Measurements from ENCODE around the gene HS6ST3. TPM values are rescaled to one million over a fixed set of nuclear protein-coding genes. Genes with fewer than 3 reads are reported as not detected.

HS6ST3 gene
- total RNA-seq, 1 donor = under 0.01 TPM

DNA sequence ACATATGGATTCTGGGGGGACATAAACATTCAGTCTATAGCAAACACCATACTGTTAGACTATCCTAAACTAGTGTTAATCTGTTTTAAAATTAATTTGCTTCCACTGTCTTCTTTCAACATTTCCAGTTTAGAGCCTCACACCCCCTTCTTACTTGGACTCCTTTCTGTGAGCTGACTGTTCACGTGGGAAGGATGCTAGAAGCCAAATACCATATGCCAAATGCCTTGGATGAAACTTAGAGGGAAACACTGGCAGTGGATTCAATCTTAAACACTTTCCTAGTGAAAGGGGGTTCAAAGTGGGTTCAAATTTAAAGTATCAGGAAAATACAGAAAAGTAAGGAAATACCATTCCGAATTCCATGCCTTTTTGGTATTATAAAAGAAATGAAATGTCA is 113.6 kb downstream of the HS6ST3 start:
- Histone ChIP-seq H3K27me3 (ENCODE audit: insufficient read depth, low read length) (no peaks in the 10 kb centered on the region), H3K9me3 (ENCODE audit: low read depth, low read length) (no peaks in the 10 kb centered on the region), H3K4me1 (ENCODE audit: insufficient read depth, low read length) (no peaks in the 10 kb centered on the region), H3K4me3 (ENCODE audit: low read length) (no peak overlapping the region)

DNA sequence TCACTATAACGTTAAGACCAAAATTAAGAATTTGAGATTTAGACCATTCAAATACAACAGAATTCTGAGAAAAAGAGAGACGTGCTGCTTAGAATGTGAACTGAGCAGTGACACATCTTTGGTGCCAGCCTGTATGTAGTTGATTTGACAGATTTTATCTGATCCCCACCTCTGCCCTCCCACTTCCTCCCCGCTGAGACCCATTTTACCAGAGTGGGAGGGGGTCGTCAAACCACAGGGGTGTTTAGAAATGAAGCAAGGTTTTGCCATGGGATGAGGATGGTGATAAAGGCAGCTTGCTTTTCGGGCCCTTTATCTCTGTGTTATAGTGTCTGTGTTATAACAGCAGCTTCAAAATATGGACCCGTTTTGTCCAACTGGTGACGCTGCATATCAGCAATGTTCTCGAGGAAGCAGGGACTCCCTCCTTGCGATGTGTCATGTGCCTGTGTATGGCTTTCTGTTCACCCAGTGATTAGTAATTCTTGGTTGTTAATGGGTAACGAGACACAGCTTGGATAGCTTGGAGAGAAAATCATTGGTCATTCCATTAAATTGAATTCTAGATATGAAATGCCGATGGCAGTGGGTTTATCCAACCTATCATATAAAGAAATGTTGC is 125.0 kb downstream of the HS6ST3 start:
- H3K4me3 ChIP-seq (ENCODE audit: low read length) = no peak overlapping the region
- H3K27me3 ChIP-seq (ENCODE audit: insufficient read depth, low read length) = no peaks in the 10 kb centered on the region
- no peaks in the 10 kb centered on the region for H3K4me1 ChIP-seq (ENCODE audit: insufficient read depth, low read length)
- H3K9me3 ChIP-seq (ENCODE audit: low read depth, low read length) = no peaks in the 10 kb centered on the region

DNA sequence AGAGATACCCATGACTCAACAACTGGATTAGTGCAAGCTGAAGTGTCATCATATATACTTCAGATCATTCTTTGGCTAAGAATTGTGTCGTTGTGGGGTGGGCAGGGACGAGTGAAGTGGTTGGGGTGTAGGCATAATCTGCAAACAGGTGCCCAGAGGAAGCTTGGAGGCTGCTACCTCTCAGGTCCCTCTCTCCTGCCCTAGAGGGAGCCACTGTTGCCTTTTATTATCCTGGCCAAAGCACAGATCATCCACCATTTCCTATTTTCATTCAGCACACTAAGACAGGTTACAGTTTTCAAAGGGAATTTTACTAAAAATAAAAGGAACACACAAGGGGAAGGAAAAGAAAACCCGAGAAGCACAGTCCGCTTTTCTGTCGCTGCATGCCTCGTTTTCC is 126.6 kb downstream of the HS6ST3 start:
- no peak overlapping the region for H3K4me3 ChIP-seq (ENCODE audit: low read length)
- H3K4me1 ChIP-seq (ENCODE audit: insufficient read depth, low read length) = peaks cover 4% of the 10 kb centered on the region
- H3K27me3 ChIP-seq (ENCODE audit: insufficient read depth, low read length) = no peaks in the 10 kb centered on the region
- H3K9me3 ChIP-seq (ENCODE audit: low read depth, low read length) = no peaks in the 10 kb centered on the region

DNA sequence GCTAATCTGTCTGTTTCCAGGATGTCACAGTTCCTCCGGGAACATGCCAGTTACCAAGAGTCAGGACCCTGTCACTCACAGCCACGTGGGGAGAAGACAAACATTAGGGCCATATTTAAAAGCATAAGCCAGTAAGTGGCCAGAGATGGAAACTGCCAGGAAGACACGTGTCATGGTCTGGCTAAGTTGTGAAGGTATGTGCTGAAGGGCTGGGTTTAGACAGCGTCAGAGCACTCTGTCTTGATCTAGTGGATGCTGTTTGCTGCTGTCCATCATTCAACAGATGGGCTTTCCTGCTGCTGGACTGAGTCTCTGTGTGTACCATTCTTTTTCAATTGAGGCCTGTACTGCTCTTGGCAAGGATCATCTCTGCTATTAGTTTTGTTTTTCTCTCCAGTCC is 128.6 kb downstream of the HS6ST3 start:
- Histone ChIP-seq H3K4me3 (ENCODE audit: low read length) (no peak overlapping the region), H3K9me3 (ENCODE audit: low read depth, low read length) (no peaks in the 10 kb centered on the region), H3K27me3 (ENCODE audit: insufficient read depth, low read length) (no peaks in the 10 kb centered on the region), H3K4me1 (ENCODE audit: insufficient read depth, low read length) (peaks cover 5% of the 10 kb centered on the region)

DNA sequence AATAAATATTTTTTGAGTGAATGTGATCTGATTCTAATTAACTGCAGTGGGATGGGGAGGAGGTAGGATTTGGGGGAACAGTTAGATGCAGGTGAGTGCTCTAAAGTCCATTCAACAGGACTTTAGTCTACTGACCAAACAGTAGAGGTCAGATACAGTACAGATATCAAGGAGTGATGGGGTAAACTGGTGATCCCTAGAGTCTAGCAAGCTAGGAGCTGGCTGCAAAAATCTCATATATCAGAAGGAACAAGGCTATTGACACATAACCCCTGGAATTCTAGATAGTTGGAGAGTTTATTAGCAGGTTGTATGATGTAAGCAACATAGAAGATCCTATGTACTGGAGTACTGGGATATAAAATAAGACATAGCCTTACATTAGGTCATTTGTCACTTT is 131.6 kb downstream of the HS6ST3 start:
- H3K9me3 ChIP-seq (ENCODE audit: low read depth, low read length) = no peaks in the 10 kb centered on the region
- H3K27me3 ChIP-seq (ENCODE audit: insufficient read depth, low read length) = no peaks in the 10 kb centered on the region
- no peak overlapping the region for H3K4me3 ChIP-seq (ENCODE audit: low read length)
- H3K4me1 ChIP-seq (ENCODE audit: insufficient read depth, low read length) = peaks cover 5% of the 10 kb centered on the region

DNA sequence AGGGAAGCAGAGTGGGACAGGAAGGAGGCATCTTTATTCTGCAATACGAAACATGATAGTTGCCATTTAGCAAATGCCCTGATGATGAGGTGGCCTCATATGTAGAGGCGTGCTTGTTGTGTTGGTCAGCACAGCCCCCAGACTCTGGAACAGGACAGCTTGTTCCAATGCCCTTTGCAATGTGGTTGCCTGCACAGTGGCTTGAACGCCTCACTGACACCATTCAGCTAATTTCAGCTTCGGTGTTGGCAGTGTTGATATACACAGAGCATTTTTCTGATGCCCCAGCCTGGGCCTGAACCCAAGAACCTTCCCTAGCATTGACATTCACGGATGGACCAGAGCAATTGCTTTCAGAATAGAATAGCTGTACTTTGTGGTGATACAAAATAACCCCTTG is 133.3 kb downstream of the HS6ST3 start:
- H3K4me1 ChIP-seq (ENCODE audit: insufficient read depth, low read length) = peaks cover 5% of the 10 kb centered on the region
- no peaks in the 10 kb centered on the region for H3K9me3 ChIP-seq (ENCODE audit: low read depth, low read length)
- no peaks in the 10 kb centered on the region for H3K27me3 ChIP-seq (ENCODE audit: insufficient read depth, low read length)
- no peak overlapping the region for H3K4me3 ChIP-seq (ENCODE audit: low read length)

DNA sequence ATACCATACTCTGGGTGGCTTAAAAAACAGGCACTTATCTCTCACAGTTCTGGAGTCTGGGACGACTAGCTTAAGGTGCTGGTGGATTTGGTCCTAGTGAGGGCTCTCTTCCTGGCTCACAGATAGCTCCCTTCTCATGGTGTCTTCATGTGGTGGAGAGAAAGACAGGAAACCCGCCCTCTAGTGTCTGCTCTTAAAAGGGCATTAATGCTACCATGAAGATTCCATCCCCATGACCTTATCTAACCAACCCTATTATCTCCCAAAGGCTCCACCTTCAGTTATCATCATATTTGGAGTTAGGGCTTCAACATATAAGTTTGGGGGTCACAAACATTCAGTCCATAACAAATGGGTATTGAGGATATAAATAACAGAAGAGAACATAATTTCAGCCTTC is 139.4 kb downstream of the HS6ST3 start:
- H3K4me1 ChIP-seq (ENCODE audit: insufficient read depth, low read length) = no peaks in the 10 kb centered on the region
- no peak overlapping the region for H3K4me3 ChIP-seq (ENCODE audit: low read length)
- no peaks in the 10 kb centered on the region for H3K9me3 ChIP-seq (ENCODE audit: low read depth, low read length)
- no peaks in the 10 kb centered on the region for H3K27me3 ChIP-seq (ENCODE audit: insufficient read depth, low read length)

DNA sequence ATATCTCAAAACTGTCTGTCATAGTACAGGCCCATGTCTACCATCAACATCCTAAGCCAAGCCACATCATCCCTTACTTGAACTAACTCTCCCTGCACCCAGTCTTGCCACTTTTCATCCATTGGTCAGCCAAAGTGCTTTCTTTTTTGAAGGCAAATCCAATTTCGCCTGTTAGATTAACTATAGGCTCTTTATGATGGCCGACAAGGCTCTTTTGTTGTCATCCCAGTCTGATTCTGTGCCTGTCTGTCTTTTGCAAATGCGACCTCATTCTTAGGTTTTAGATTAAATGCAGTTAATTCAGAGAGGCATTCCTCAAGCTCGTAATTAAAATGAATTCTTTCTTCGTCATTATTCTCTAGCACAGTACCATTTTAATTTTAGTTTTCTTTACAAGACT is 148.3 kb downstream of the HS6ST3 start:
- no peak overlapping the region for H3K4me3 ChIP-seq (ENCODE audit: low read length)
- no peaks in the 10 kb centered on the region for H3K27me3 ChIP-seq (ENCODE audit: insufficient read depth, low read length)
- H3K4me1 ChIP-seq (ENCODE audit: insufficient read depth, low read length) = no peaks in the 10 kb centered on the region
- H3K9me3 ChIP-seq (ENCODE audit: low read depth, low read length) = no peaks in the 10 kb centered on the region

DNA sequence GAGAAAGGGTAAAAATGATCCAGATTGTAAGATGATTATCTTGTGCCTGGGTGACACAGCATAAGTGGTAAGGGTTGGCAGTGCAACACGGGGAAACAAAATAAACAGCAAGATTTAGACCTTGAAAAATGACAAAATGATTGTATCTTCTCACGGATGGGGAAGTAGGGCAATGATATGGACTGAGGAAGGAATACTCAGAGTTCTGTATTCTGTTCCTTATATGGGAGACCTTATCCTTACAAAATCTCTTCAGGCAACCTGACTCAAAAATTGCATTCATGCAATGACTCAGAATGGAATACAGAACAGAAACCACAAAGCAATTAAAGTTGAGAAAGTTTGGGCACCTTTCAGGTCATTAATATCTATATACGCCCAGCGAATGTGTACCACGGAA is 149.0 kb downstream of the HS6ST3 start:
- Histone ChIP-seq H3K4me1 (ENCODE audit: insufficient read depth, low read length) (no peaks in the 10 kb centered on the region), H3K4me3 (ENCODE audit: low read length) (no peak overlapping the region), H3K27me3 (ENCODE audit: insufficient read depth, low read length) (no peaks in the 10 kb centered on the region), H3K9me3 (ENCODE audit: low read depth, low read length) (no peaks in the 10 kb centered on the region)

DNA sequence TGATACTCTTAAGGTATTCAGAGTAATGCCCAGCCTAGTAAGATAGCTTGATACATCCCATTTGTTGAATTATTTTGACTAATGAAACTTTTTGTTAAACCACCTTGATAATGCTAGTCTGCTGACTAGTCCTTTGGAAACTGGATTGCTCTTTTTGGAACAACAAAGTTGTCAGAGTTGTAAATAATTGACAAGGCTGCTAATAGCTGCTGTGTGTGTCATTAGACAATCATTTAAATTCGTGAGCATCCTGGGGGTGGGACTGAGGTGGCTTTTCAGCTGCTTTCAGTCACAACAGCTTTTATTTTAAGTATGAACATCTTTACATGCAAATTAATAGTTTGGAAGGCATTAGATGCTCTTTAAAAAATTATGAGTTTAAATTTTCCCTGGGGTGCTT is 153.5 kb downstream of the HS6ST3 start:
- no peaks in the 10 kb centered on the region for H3K27me3 ChIP-seq (ENCODE audit: insufficient read depth, low read length)
- H3K4me1 ChIP-seq (ENCODE audit: insufficient read depth, low read length) = no peaks in the 10 kb centered on the region
- no peaks in the 10 kb centered on the region for H3K9me3 ChIP-seq (ENCODE audit: low read depth, low read length)
- no peak overlapping the region for H3K4me3 ChIP-seq (ENCODE audit: low read length)

DNA sequence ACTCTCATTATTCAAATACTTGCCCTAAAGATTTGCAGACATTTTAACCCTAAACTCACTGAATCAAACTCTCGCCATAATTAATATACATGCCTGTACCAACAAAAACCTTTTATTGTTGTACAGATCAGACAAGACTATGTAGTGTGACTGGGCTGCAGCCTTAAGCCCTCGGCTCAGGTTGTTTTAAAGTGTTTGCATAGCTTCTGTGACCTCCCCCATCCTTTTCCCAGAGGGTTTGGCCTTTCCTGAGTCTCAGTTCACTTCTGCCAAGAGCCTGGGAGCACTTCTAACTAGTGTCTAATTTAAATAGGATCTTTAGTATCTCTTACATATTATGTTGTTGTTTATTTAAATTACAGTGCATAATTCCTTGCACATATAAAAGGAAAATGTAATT is 158.2 kb downstream of the HS6ST3 start:
- H3K27me3 ChIP-seq (ENCODE audit: insufficient read depth, low read length) = no peaks in the 10 kb centered on the region
- H3K4me1 ChIP-seq (ENCODE audit: insufficient read depth, low read length) = no peaks in the 10 kb centered on the region
- no peak overlapping the region for H3K4me3 ChIP-seq (ENCODE audit: low read length)
- no peaks in the 10 kb centered on the region for H3K9me3 ChIP-seq (ENCODE audit: low read depth, low read length)

DNA sequence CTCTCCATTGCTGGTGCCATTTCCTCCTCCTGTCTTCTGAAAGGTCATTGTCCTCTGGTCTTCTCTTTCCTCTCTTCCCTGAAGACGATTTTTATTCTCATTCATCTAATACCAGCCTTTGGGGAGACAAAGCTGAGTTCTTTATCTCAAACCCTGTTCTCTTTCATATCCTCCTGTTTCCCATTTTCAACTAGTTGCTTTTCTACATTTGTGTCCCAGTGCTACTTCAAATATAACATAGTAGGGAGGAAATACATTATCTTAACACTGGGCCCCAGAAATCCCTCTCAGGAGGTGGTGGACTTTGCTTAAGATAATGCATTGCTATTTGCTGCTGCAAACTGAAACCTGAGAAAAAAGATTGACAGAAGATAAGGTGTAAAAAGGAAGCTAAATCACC is 159.1 kb downstream of the HS6ST3 start:
- H3K27me3 ChIP-seq (ENCODE audit: insufficient read depth, low read length) = no peaks in the 10 kb centered on the region
- no peaks in the 10 kb centered on the region for H3K4me1 ChIP-seq (ENCODE audit: insufficient read depth, low read length)
- H3K9me3 ChIP-seq (ENCODE audit: low read depth, low read length) = no peaks in the 10 kb centered on the region
- no peak overlapping the region for H3K4me3 ChIP-seq (ENCODE audit: low read length)

DNA sequence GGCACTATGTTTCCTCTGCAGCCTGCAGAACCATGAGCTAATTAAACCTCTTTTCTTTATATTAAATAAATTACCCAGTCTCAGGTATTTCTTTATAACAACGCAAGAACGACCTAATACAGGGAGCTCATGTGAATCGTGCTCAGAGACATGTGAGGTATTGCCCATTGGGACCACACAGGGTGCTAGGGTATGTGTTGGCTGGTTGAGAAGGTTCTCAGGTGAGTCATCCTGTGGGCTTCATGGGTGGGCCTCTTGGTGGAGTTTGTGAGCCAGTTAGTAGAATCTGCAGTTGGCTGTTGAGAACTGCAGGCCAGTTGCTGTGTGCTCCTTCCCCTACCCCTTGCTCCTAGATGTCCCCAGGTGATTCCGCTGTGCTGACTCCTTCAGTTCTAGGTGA is 163.0 kb downstream of the HS6ST3 start:
- no peaks in the 10 kb centered on the region for H3K9me3 ChIP-seq (ENCODE audit: low read depth, low read length)
- no peaks in the 10 kb centered on the region for H3K4me1 ChIP-seq (ENCODE audit: insufficient read depth, low read length)
- no peak overlapping the region for H3K4me3 ChIP-seq (ENCODE audit: low read length)
- H3K27me3 ChIP-seq (ENCODE audit: insufficient read depth, low read length) = no peaks in the 10 kb centered on the region

DNA sequence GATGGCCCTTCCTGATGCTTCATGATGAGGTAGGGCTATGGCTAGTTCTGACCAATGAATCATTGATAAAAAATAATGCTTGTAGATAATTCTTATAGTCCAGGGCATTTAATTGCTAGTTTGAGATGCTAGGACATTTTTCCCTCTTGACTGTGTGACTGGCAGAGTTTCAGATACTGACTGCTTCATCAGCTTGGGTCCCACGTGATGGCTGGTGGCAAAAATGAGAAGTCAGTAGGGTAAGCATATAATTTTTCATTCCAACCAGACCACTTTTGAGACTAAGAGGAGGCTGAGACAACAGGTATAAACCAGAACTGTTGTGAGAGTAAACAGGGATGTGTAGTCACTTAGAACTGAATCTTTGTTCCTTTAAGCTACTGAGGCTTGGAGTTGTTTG is 183.3 kb downstream of the HS6ST3 start:
- Histone ChIP-seq H3K4me1 (ENCODE audit: insufficient read depth, low read length) (no peaks in the 10 kb centered on the region), H3K4me3 (ENCODE audit: low read length) (no peak overlapping the region), H3K9me3 (ENCODE audit: low read depth, low read length) (no peaks in the 10 kb centered on the region), H3K27me3 (ENCODE audit: insufficient read depth, low read length) (no peaks in the 10 kb centered on the region)

DNA sequence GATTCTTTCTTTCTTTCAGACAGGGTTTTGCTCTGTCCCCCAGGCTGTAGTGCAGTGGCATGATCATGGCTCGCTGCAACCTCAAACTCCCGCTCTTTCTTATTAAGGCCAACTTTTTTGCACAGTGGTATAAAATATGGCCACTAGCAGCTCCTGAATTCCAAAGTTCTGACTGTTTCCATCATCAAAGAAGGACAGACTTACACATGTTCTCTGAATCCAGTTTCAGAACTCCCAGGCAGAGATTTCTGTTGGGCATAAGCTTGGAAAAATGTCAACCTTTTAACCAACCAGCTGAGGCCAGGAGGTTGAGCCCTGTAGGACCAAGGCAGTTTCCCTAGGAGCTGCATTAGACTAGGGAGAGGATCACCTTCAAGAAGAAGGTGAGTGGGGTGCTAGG is 184.1 kb downstream of the HS6ST3 start:
- Histone ChIP-seq H3K4me3 (ENCODE audit: low read length) (no peak overlapping the region), H3K4me1 (ENCODE audit: insufficient read depth, low read length) (no peaks in the 10 kb centered on the region), H3K27me3 (ENCODE audit: insufficient read depth, low read length) (no peaks in the 10 kb centered on the region), H3K9me3 (ENCODE audit: low read depth, low read length) (no peaks in the 10 kb centered on the region)

DNA sequence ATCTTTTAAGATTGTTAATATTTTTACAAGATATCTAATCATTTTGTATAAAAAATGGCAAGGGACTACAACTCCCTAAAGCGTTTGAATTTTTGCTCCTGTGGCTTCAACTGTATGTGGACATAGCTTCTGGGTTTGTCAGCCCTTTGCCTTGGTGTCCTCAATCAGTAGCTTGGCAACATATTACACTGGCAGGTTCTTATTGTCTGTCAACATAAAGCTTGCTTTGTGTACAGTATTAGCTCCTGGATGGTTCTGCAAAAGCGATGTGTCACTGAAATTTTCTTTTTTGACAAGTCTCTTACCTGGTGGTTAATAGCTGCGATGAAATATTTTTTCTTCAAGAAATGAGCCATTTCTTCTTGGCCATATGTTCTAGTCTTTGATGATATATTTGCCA is 190.0 kb downstream of the HS6ST3 start:
- Histone ChIP-seq H3K27me3 (ENCODE audit: insufficient read depth, low read length) (no peaks in the 10 kb centered on the region), H3K4me3 (ENCODE audit: low read length) (no peak overlapping the region), H3K4me1 (ENCODE audit: insufficient read depth, low read length) (no peaks in the 10 kb centered on the region), H3K9me3 (ENCODE audit: low read depth, low read length) (no peaks in the 10 kb centered on the region)

All from mononuclear cell (primary cell).